Peyer's patch (tissue), 4 donors: Measurements from ENCODE around the gene RDH5. TPM values are rescaled to one million over a fixed set of nuclear protein-coding genes. Genes with fewer than 3 reads are reported as not detected.
"Not testable (repeated sequence)": the region's sequence is repeated elsewhere in the genome, so short reads cannot be mapped to it uniquely, and the experiment has no call there.

Source experiments
- DNase-seq, 3 donors: peaks; one replicate each; pipeline ENCODE4 v3.0.0-alpha.2; 2017 to 2019
- H3K27ac ChIP-seq, 4 donors: fragments of 200-600 bp; sonication (generic); one replicate each; pipeline ENCODE4 v1.5.1; 2016 to 2019
- H3K27me3 ChIP-seq, 2 donors: fragments of 200-600 bp; sonication (generic); one replicate each; pipeline ENCODE4 v1.5.1; 2019
- H3K36me3 ChIP-seq, 3 donors: fragments of 200-600 bp; sonication (generic); one replicate each; pipeline ENCODE4 v1.5.1; 2016 to 2019
- H3K4me1 ChIP-seq, 4 donors: fragments of 200-600 bp; sonication (generic); one replicate each; pipeline ENCODE4 v1.5.1; 2016 to 2019
- H3K4me3 ChIP-seq, 4 donors: fragments of 200-600 bp; sonication (generic); 1 replicate in 3 of 4; 2 replicates in 1 of 4; pipeline ENCODE4 v1.5.1; 2016 to 2019; ENCODE audit warnings: mild to moderate bottlenecking in 1 of 4
- H3K9me3 ChIP-seq, 4 donors: fragments of 200-600 bp; sonication (generic); one replicate each; pipeline ENCODE4 v1.5.1; 2016 to 2019; ENCODE audit warnings: mild to moderate bottlenecking in 1 of 4
- POLR2A ChIP-seq, 2 donors: fragments of 450-650 bp; IDR thresholded peaks; one replicate each; pipeline ENCODE4 v1.5.1; 2017; ENCODE audit warnings: antibody characterized with exemption in 2 of 2, mild to moderate bottlenecking in 2 of 2, moderate library complexity in 2 of 2
- total RNA-seq, 4 donors: library from RNA; depleted of rRNA; stranded (reverse); fragments of >200 nt; gene quantifications; one replicate each; pipeline ENCODE4 v1.1.0, GENCODE V29; 2016
- TF ChIP-seq, protein P1 (sequence below), 6 experiments: fragments of 450-650 bp in 4 of 6; fragments of 200-600 bp in 2 of 6; sonication (generic) in 1 of 6; IDR thresholded peaks; one replicate each; pipeline ENCODE4 v1.5.1; 2017 to 2019; ENCODE audit warnings: antibody characterized with exemption in 6 of 6, mild to moderate bottlenecking in 3 of 6, moderate library complexity in 1 of 6

The RDH5 gene
- total RNA-seq, 4 donors from 2014 or later = 47.0 to 113 (median 90.9) TPM

- no peaks in the 10 kb centered on the region for H3K9me3 ChIP-seq
- DNase-seq = no peak
- TF ChIP-seq, protein P1, sequence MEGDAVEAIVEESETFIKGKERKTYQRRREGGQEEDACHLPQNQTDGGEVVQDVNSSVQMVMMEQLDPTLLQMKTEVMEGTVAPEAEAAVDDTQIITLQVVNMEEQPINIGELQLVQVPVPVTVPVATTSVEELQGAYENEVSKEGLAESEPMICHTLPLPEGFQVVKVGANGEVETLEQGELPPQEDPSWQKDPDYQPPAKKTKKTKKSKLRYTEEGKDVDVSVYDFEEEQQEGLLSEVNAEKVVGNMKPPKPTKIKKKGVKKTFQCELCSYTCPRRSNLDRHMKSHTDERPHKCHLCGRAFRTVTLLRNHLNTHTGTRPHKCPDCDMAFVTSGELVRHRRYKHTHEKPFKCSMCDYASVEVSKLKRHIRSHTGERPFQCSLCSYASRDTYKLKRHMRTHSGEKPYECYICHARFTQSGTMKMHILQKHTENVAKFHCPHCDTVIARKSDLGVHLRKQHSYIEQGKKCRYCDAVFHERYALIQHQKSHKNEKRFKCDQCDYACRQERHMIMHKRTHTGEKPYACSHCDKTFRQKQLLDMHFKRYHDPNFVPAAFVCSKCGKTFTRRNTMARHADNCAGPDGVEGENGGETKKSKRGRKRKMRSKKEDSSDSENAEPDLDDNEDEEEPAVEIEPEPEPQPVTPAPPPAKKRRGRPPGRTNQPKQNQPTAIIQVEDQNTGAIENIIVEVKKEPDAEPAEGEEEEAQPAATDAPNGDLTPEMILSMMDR (IDR thresholded peaks at IDR 0.05) = no peak
- TF ChIP-seq POLR2A (IDR thresholded peaks at IDR 0.05) = no peak
- no peak overlapping the region for H3K27ac ChIP-seq
- H3K4me3 ChIP-seq = no peak overlapping the region
- peaks cover 0 to 4% of the 10 kb centered on the region in 2 donors for H3K27me3 ChIP-seq
- peaks cover 0 to 8% (median 0%) of the 10 kb centered on the region in 3 donors for H3K36me3 ChIP-seq
- H3K4me1 ChIP-seq = peaks cover 0 to 29% (median 10%) of the 10 kb centered on the region in 4 donors
Measured at GRCh38 chr12:55746913-55747231, 26.7 kb downstream of the RDH5 start.

- Histone ChIP-seq H3K27ac (no peak overlapping the region), H3K4me3 (no peak overlapping the region), H3K4me1 (peaks cover 0 to 29% (median 9%) of the 10 kb centered on the region in 4 donors), H3K9me3 (no peaks in the 10 kb centered on the region), H3K27me3 (peaks cover 0 to 4% of the 10 kb centered on the region in 2 donors), H3K36me3 (peaks cover 0 to 23% (median 0%) of the 10 kb centered on the region in 3 donors)
- TF ChIP-seq POLR2A (IDR thresholded peaks at IDR 0.05) = no peak
- no peak for DNase-seq
Measured at GRCh38 chr12:55748230-55748993, 28.2 kb downstream of the RDH5 start.

GRCh38 chr12:55755246-55755645, 35.1 kb downstream of the RDH5 start:
- H3K36me3 ChIP-seq = peaks cover 0 to 89% (median 0%) of the 10 kb centered on the region in 3 donors
- no peak overlapping the region for H3K27ac ChIP-seq
- H3K4me3 ChIP-seq = no peak overlapping the region
- TF ChIP-seq POLR2A (IDR thresholded peaks at IDR 0.05) = no peak
- TF ChIP-seq, protein P1 (IDR thresholded peaks at IDR 0.05) = no peak
- no peaks in the 10 kb centered on the region for H3K27me3 ChIP-seq
- no peak for DNase-seq
- no peaks in the 10 kb centered on the region for H3K4me1 ChIP-seq
- H3K9me3 ChIP-seq = no peaks in the 10 kb centered on the region

DNA sequence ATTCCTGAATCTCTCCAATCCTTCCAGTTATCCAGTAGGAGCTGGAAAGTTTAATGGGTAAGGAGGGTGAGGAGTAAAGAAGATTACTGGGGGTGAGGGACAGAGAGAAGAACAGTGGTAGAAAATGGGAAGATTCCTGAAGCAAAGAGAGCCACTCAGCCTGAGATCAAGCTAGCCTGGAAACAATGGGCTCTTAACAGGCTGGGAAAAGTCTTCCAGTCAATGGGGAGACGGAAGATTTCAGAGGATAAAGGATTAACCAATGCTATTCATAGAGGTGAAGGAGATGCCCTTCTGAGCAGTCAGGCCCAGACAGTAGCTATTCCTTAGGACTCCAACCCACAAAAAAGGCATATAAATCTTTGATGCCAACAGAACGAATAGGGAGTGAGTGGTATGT, 37.5 kb downstream of the RDH5 start:
- no peaks in the 10 kb centered on the region for H3K4me1 ChIP-seq
- no peak overlapping the region for H3K4me3 ChIP-seq
- H3K9me3 ChIP-seq = no peaks in the 10 kb centered on the region
- no peaks in the 10 kb centered on the region for H3K27me3 ChIP-seq
- H3K36me3 ChIP-seq = peaks cover 0 to 89% (median 0%) of the 10 kb centered on the region in 3 donors
- no peak overlapping the region for H3K27ac ChIP-seq
- TF ChIP-seq POLR2A (IDR thresholded peaks at IDR 0.05) = no peak
- TF ChIP-seq, protein P1 (IDR thresholded peaks at IDR 0.05) = no peak
- DNase-seq = no peak

DNA sequence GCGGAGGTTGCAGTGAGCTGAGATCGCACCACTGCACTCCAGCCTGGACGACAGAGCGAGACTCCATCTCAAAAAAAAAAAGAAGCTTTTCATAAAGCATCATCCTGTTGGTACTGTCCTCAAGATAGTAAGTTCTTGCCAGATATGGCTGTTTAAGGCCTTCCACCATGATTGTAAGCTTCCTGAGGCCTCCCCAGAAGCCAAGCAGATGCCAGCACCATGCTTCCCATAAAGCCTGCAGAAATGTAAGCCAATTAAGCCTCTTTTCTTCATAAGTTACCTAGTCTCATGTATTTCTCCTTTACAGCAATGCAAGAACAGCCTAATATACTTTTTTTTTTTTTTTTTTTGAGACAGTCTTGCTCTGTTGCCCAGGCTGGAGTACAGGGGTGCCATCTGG, 38.4 kb downstream of the RDH5 start:
- not testable (repeated sequence) for H3K4me1 ChIP-seq, DNase-seq, H3K27ac ChIP-seq, H3K27me3 ChIP-seq, H3K4me3 ChIP-seq, H3K9me3 ChIP-seq
- peaks cover 0 to 84% (median 0%) of the 10 kb centered on the region in 3 donors for H3K36me3 ChIP-seq

DNA sequence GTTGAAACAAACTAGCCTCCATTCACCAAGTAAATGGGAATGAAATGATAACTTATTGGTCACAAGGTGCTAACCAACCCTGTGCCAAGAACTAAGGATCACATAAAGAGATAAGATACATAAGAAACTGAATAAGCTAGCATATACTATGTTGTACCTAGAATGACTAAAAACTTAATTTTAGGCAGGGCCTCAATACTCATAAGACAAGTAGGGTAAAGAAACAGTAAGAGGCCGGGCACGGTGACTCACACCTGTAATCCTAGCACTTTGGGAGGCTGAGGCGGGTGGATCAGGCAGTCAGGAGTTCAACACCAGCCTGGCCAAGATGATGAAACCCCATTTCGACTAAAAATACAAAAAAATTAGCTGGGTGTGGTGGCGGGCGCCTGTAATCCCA, 40.5 kb downstream of the RDH5 start:
- no peak overlapping the region for H3K27ac ChIP-seq
- H3K4me1 ChIP-seq = no peaks in the 10 kb centered on the region
- H3K27me3 ChIP-seq = no peaks in the 10 kb centered on the region
- H3K4me3 ChIP-seq = no peak overlapping the region
- TF ChIP-seq POLR2A (IDR thresholded peaks at IDR 0.05) = no peak
- TF ChIP-seq, protein P1 (IDR thresholded peaks at IDR 0.05) = no peak
- no peaks in the 10 kb centered on the region for H3K9me3 ChIP-seq
- no peak for DNase-seq
- peaks cover 0 to 72% (median 0%) of the 10 kb centered on the region in 3 donors for H3K36me3 ChIP-seq
